HEK293 (cell line): ENCODE results near the gene TBC1D17.

Experiments used
- CTCF ChIA-PET: fragments of 350-600 bp; formaldehyde crosslinking; extraction: SDS; loops from one replicate; lab custom pipeline; 2021; ENCODE audit warnings: antibody characterized with exemption; lab: Yijun Ruan, JAX
- POLR2A ChIA-PET: fragments of 300-600 bp; formaldehyde crosslinking; extraction: SDS; loops from one replicate; lab custom pipeline; 2020; ENCODE audit warnings: antibody characterized with exemption, inconsistent platforms; lab: Yijun Ruan, JAX
- H3K27ac ChIP-seq: fragments of 200-500 bp; sonication (Bioruptor generic); 2 replicates; pipeline ENCODE4 v1.5.1; 2014; ENCODE audit warnings: low read depth, low read length, control low read depth, inconsistent platforms; ENCODE audit errors: extremely low read depth
- H3K36me3 ChIP-seq, 2 experiments: fragments of 200-500 bp in 1 of 2; sonication (Bioruptor generic) in 1 of 2; 1 replicate in 1 of 2; 2 replicates in 1 of 2; pipeline ENCODE4 v1.5.1; 2014 to 2017; ENCODE audit warnings: inconsistent platforms in 2 of 2, low read length in 2 of 2; ENCODE audit not compliant: control insufficient read depth in 2 of 2, insufficient read depth in 1 of 2
- H3K4me1 ChIP-seq: fragments of 200-500 bp; sonication (Bioruptor generic); 2 replicates; pipeline ENCODE4 v1.5.1; 2014; ENCODE audit warnings: mild to moderate bottlenecking, low read length, inconsistent platforms; ENCODE audit not compliant: control insufficient read depth, insufficient read depth
- H3K4me3 ChIP-seq: 2 replicates; pipeline ENCODE4 v1.5.1; 2011; ENCODE audit warnings: low read depth, mild to moderate bottlenecking, control low read depth, low read length, moderate library complexity
- H3K9me3 ChIP-seq: fragments of 200-500 bp; sonication (Bioruptor generic); 2 replicates; pipeline ENCODE4 v1.5.1; 2014; ENCODE audit warnings: low read depth, low read length, inconsistent platforms; ENCODE audit not compliant: control insufficient read depth, insufficient read depth
- GLI2 ChIP-seq: fragments of 450-650 bp; formaldehyde crosslinking; IDR thresholded peaks from 2 replicates; pipeline ENCODE4; 2017; ENCODE audit warnings: missing biosample characterization, missing genetic modification characterization, low read depth, borderline replicate concordance
- HOXA7 ChIP-seq: sonication (generic); formaldehyde crosslinking; IDR thresholded peaks from 2 replicates; pipeline ENCODE4 v1.8.1; 2022; ENCODE audit warnings: missing genetic modification reagents, borderline replicate concordance
- KLF1 ChIP-seq: fragments of 450-650 bp; formaldehyde crosslinking; IDR thresholded peaks from 2 replicates; pipeline ENCODE4 v1.5.1; 2016; ENCODE audit warnings: missing biosample characterization, missing genetic modification characterization
- KLF16 ChIP-seq: fragments of 450-650 bp; formaldehyde crosslinking; IDR thresholded peaks from 2 replicates; pipeline ENCODE4 v1.5.1; 2017; ENCODE audit warnings: missing biosample characterization, missing genetic modification characterization
- OSR2 ChIP-seq: fragments of 450-650 bp; formaldehyde crosslinking; IDR thresholded peaks from 2 replicates; pipeline ENCODE4 v1.5.1; 2016; ENCODE audit warnings: missing biosample characterization, missing genetic modification characterization
- SCRT2 ChIP-seq: fragments of 450-650 bp; formaldehyde crosslinking; IDR thresholded peaks from 2 replicates; pipeline ENCODE4 v1.5.1; 2016; ENCODE audit warnings: missing biosample characterization, missing genetic modification characterization
- ZBTB6 ChIP-seq: fragments of 450-650 bp; formaldehyde crosslinking; IDR thresholded peaks from 2 replicates; pipeline ENCODE4 v1.5.1; 2017; ENCODE audit warnings: missing biosample characterization, missing genetic modification characterization
- ZNF138 ChIP-seq: fragments of 450-650 bp; formaldehyde crosslinking; IDR thresholded peaks from 2 replicates; pipeline ENCODE4 v1.5.1; 2016; ENCODE audit warnings: missing biosample characterization, missing genetic modification characterization, borderline replicate concordance
- ZNF221 ChIP-seq: fragments of 450-650 bp; formaldehyde crosslinking; IDR thresholded peaks from 2 replicates; pipeline ENCODE4 v1.5.1; 2017; ENCODE audit warnings: missing biosample characterization, missing genetic modification characterization, borderline replicate concordance
- ZNF366 ChIP-seq: fragments of 450-650 bp; formaldehyde crosslinking; conservative IDR thresholded peaks from 2 replicates; pipeline ENCODE4 v1.5.1; 2016; ENCODE audit warnings: missing biosample characterization, missing genetic modification characterization
- ZNF394 ChIP-seq: fragments of 450-650 bp; formaldehyde crosslinking; IDR thresholded peaks from 2 replicates; pipeline ENCODE4 v1.5.1; 2016; ENCODE audit warnings: missing biosample characterization, missing genetic modification characterization, mild to moderate bottlenecking, moderate library complexity, borderline replicate concordance
- ZNF404 ChIP-seq: fragments of 450-650 bp; formaldehyde crosslinking; IDR thresholded peaks from 2 replicates; pipeline ENCODE4 v1.5.1; 2017; ENCODE audit warnings: missing biosample characterization, missing genetic modification characterization
- ZNF561 ChIP-seq: fragments of 450-650 bp; IDR thresholded peaks from 2 replicates; pipeline ENCODE4 v1.5.1; 2018; ENCODE audit warnings: missing biosample characterization, missing genetic modification characterization, borderline replicate concordance
- ZNF600 ChIP-seq: fragments of 450-650 bp; formaldehyde crosslinking; IDR thresholded peaks from 2 replicates; pipeline ENCODE4 v1.5.1; 2016; ENCODE audit warnings: missing biosample characterization, missing genetic modification characterization
- ZNF624 ChIP-seq: fragments of 450-650 bp; formaldehyde crosslinking; IDR thresholded peaks from 2 replicates; pipeline ENCODE4 v1.5.1; 2017; ENCODE audit warnings: missing biosample characterization, missing genetic modification characterization
- ZNF645 ChIP-seq: fragments of 450-650 bp; formaldehyde crosslinking; IDR thresholded peaks from 2 replicates; pipeline ENCODE4; 2016; ENCODE audit warnings: missing biosample characterization, missing genetic modification characterization
- ZNF792 ChIP-seq: fragments of 450-650 bp; formaldehyde crosslinking; IDR thresholded peaks from 2 replicates; pipeline ENCODE4 v1.5.1; 2016; ENCODE audit warnings: missing biosample characterization, missing genetic modification characterization
- ZNF830 ChIP-seq: fragments of 450-650 bp; IDR thresholded peaks from 2 replicates; pipeline ENCODE4 v1.5.0; 2018; ENCODE audit warnings: missing biosample characterization, missing genetic modification characterization, low read depth, mild to moderate bottlenecking, moderate library complexity
- TF ChIP-seq, protein P1 (sequence below): fragments of 450-650 bp; formaldehyde crosslinking; conservative IDR thresholded peaks from 2 replicates; pipeline ENCODE4 v1.5.1; 2016; ENCODE audit warnings: low read depth, missing biosample characterization, missing genetic modification characterization
- TF ChIP-seq, protein P2 (sequence below): fragments of 450-650 bp; formaldehyde crosslinking; IDR thresholded peaks from 2 replicates; pipeline ENCODE4 v1.5.1; 2017; ENCODE audit warnings: missing biosample characterization, missing genetic modification characterization
- TF ChIP-seq, protein P3 (sequence below): fragments of 450-650 bp; formaldehyde crosslinking; IDR thresholded peaks from 2 replicates; pipeline ENCODE4 v1.5.1; 2016; ENCODE audit warnings: missing biosample characterization, missing genetic modification characterization, low read depth

Gene TBC1D17

DNA sequence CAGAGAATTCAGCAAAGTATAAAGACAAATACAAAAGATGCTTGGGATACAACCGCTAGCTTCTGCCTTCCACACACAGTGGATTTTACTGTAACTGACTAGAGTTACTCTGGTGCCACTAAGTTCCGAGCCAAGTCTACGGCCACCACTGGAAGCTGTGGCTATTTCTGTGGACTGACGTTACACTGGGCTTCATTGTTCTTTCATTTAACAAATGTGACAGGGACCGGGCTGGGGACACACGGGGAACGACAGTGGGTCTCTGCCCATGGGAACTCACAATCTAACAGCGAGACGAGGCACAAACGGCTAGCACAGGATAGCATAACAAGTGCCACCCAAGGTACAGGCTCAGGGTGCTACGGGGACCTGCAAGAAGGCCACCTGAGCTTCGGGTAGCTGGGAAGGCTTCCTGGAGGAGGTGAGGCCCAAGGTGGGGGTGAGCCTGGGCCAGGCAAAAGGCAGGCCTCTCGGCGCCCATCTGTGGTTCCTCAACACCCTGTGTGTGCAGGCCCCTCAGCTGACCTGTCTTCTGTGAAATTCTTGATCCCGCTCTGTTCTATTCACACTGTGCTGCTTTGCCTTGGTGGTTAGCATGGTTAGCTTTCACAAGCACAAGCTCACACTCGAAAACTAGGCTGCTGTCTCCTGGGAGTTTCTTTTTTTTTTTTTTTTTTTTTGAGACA is 29.5 kb downstream of the TBC1D17 start:
- Histone ChIP-seq H3K4me1 (no peaks in the 10 kb centered on the region), H3K9me3 (no peaks in the 10 kb centered on the region), H3K4me3 (no peak overlapping the region), H3K36me3 (peaks cover 30 to 49% of the 10 kb centered on the region in 2 experiments), H3K27ac (no peak overlapping the region)
- ChIA-PET POLR2A (interaction anchor here (0.6 to 1.5 kb wide), 6 partner anchors 10 to 104 kb away, joined by 3 to 4 read pairs (median 3); partner anchors contain the start of gene AKT1S1), CTCF (no interaction called here)
- no peak for TF ChIP-seq ZNF221 (tag by site-specific recombination)
- TF ChIP-seq ZNF830 (tag by site-specific recombination), result no peak
- TF ChIP-seq ZNF138, result no peak
- no peak for TF ChIP-seq ZNF792
- no peak for TF ChIP-seq KLF16
- TF ChIP-seq, protein P1, sequence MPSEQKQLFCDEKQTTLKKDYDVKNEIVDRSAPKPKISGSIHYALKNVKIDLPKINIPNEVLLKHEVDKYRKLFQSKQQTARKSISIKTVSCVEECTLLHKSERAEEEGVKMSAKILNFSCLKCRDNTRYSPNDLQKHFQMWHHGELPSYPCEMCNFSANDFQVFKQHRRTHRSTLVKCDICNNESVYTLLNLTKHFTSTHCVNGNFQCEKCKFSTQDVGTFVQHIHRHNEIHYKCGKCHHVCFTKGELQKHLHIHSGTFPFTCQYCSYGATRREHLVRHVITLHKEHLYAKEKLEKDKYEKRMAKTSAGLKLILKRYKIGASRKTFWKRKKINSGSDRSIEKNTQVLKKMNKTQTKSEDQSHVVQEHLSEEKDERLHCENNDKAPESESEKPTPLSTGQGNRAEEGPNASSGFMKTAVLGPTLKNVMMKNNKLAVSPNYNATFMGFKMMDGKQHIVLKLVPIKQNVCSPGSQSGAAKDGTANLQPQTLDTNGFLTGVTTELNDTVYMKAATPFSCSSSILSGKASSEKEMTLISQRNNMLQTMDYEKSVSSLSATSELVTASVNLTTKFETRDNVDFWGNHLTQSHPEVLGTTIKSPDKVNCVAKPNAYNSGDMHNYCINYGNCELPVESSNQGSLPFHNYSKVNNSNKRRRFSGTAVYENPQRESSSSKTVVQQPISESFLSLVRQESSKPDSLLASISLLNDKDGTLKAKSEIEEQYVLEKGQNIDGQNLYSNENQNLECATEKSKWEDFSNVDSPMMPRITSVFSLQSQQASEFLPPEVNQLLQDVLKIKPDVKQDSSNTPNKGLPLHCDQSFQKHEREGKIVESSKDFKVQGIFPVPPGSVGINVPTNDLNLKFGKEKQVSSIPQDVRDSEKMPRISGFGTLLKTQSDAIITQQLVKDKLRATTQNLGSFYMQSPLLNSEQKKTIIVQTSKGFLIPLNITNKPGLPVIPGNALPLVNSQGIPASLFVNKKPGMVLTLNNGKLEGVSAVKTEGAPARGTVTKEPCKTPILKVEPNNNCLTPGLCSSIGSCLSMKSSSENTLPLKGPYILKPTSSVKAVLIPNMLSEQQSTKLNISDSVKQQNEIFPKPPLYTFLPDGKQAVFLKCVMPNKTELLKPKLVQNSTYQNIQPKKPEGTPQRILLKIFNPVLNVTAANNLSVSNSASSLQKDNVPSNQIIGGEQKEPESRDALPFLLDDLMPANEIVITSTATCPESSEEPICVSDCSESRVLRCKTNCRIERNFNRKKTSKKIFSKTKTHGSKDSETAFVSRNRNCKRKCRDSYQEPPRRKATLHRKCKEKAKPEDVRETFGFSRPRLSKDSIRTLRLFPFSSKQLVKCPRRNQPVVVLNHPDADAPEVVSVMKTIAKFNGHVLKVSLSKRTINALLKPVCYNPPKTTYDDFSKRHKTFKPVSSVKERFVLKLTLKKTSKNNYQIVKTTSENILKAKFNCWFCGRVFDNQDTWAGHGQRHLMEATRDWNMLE (tag by site-specific recombination), result no peak
- no peak for TF ChIP-seq ZNF600 (tag by site-specific recombination)
- no peak for TF ChIP-seq ZNF366 (tag by site-specific recombination)
- TF ChIP-seq, protein P2, sequence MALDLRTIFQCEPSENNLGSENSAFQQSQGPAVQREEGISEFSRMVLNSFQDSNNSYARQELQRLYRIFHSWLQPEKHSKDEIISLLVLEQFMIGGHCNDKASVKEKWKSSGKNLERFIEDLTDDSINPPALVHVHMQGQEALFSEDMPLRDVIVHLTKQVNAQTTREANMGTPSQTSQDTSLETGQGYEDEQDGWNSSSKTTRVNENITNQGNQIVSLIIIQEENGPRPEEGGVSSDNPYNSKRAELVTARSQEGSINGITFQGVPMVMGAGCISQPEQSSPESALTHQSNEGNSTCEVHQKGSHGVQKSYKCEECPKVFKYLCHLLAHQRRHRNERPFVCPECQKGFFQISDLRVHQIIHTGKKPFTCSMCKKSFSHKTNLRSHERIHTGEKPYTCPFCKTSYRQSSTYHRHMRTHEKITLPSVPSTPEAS, result no peak
- no peak for TF ChIP-seq GLI2 (tag by site-specific recombination)
- no peak for TF ChIP-seq OSR2
- TF ChIP-seq, protein P3, sequence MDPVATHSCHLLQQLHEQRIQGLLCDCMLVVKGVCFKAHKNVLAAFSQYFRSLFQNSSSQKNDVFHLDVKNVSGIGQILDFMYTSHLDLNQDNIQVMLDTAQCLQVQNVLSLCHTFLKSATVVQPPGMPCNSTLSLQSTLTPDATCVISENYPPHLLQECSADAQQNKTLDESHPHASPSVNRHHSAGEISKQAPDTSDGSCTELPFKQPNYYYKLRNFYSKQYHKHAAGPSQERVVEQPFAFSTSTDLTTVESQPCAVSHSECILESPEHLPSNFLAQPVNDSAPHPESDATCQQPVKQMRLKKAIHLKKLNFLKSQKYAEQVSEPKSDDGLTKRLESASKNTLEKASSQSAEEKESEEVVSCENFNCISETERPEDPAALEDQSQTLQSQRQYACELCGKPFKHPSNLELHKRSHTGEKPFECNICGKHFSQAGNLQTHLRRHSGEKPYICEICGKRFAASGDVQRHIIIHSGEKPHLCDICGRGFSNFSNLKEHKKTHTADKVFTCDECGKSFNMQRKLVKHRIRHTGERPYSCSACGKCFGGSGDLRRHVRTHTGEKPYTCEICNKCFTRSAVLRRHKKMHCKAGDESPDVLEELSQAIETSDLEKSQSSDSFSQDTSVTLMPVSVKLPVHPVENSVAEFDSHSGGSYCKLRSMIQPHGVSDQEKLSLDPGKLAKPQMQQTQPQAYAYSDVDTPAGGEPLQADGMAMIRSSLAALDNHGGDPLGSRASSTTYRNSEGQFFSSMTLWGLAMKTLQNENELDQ, result no peak
- TF ChIP-seq ZNF624 (tag by site-specific recombination), result no peak
- no peak for TF ChIP-seq SCRT2
- no peak for TF ChIP-seq ZNF561 (tag by site-specific recombination)

GRCh38 chr19:49907745-49908446 is 30.4 kb downstream of the TBC1D17 start:
- TF ChIP-seq ZNF645, result no peak
- TF ChIP-seq KLF1 (tag by site-specific recombination), result no peak
- TF ChIP-seq HOXA7, result no peak
- TF ChIP-seq ZNF394 (tag by site-specific recombination), result no peak
- TF ChIP-seq ZBTB6, result 0 out of 2 replicates have a peak, but pooled peaks have one; percentile 32
- no peak for TF ChIP-seq GLI2 (tag by site-specific recombination)
- TF ChIP-seq ZNF404, result no peak
- Histone ChIP-seq H3K4me1 (no peaks in the 10 kb centered on the region), H3K9me3 (no peaks in the 10 kb centered on the region), H3K27ac (0 out of 2 replicates have a peak overlapping the region, but pooled peaks have one; percentile 3), H3K36me3 (peaks cover 38 to 55% of the 10 kb centered on the region in 2 experiments), H3K4me3 (no peak overlapping the region)
- CTCF ChIA-PET, result no interaction called here
- POLR2A ChIA-PET, result interaction anchor here (1.2 to 2.6 kb wide), 3 partner anchors 9 to 21 kb away, joined by 3 to 14 read pairs (median 4); partner anchors contain the start of genes ATF5 and NUP62
